GM21528 (cell line): ENCODE data around the gene UACA.

Source experiments
- ATAC-seq: cut with Tn5 transposase; IDR thresholded peaks from one replicate; pipeline ENCODE4 v1.9.1; 2021; ENCODE audit warnings: mild to moderate bottlenecking, moderate library complexity; ENCODE audit not compliant: unreplicated experiment, low FRiP score

Gene UACA

GRCh38 chr15:70604666-70605315 is 158.6 kb downstream of the UACA start:
- ATAC-seq = no peak
